GM12878 (cell line): ENCODE measurements around the gene BCL11A. TPM values are rescaled to one million over a fixed set of nuclear protein-coding genes. Genes with fewer than 3 reads are reported as not detected.

Source experiments
- ATAC-seq: fragments of 200-7000 bp; cut with Tn5 transposase; 3 replicates; pipeline ENCODE4 v1.9.1; 2020; ENCODE audit warnings: mild to moderate bottlenecking, moderate library complexity
- BruUV-seq: library from RNA; stranded (reverse); fragments of 400-500 nt; replicated peaks from 2 replicates; lab custom pipeline; 2021; lab: Mats Ljungman, UMichigan
- CTCF ChIA-PET: fragments of 300-600 bp; sonication (Branson Sonifier 250); formaldehyde crosslinking; extraction: SDS; loops from one replicate; lab custom pipeline; 2021; ENCODE audit warnings: inconsistent platforms; lab: Yijun Ruan, JAX
- POLR2A ChIA-PET: fragments of 350-600 bp; formaldehyde crosslinking; extraction: SDS; loops from one replicate; lab custom pipeline; 2021; ENCODE audit warnings: inconsistent platforms; lab: Charles Lee
- RAD21 ChIA-PET: fragments of 300-600 bp; sonication (Branson Sonifier 250); formaldehyde crosslinking; loops from one replicate; lab custom pipeline; 2023; ENCODE audit warnings: antibody characterized with exemption; ENCODE audit not compliant: unreplicated experiment; lab: Charles Lee
- SMC1A ChIA-PET: fragments of 300-600 bp; sonication (Branson Sonifier 250); formaldehyde crosslinking; loops from one replicate; lab custom pipeline; 2023; ENCODE audit not compliant: unreplicated experiment, uncharacterized antibody; lab: Charles Lee
- DNase-seq: peaks from one replicate; pipeline ENCODE4 v3.0.0-alpha.2; 2011; ENCODE audit warnings: low read depth, low spot score
- FAIRE-seq: peaks from 3 replicates; lab custom pipeline; 2011; peaks lifted over from hg19 to GRCh38; lab: Jason Lieb, UNC
- H2AFZ ChIP-seq: 2 replicates; pipeline ENCODE4 v1.6.0; 2011; ENCODE audit warnings: low read depth, low read length, control low read depth; ENCODE audit not compliant: control insufficient read depth
- H3K27ac ChIP-seq: 2 replicates; pipeline ENCODE4 v1.5.1; 2011; ENCODE audit warnings: control low read depth; ENCODE audit not compliant: control insufficient read depth, insufficient read depth
- H3K27me3 ChIP-seq, 2 experiments: replicated peaks in 1 of 2; 2 replicates each; pipeline versions ENCODE4 v1.6.0 to v1.6.1; 2011; ENCODE audit warnings: low read length in 1 of 2; ENCODE audit not compliant: control insufficient read depth in 2 of 2, insufficient read depth in 2 of 2
- H3K36me3 ChIP-seq, 2 experiments: 2 replicates each; pipeline ENCODE4 v1.5.1; 2011; ENCODE audit warnings: low read length in 1 of 2; ENCODE audit not compliant: control insufficient read depth in 2 of 2, insufficient read depth in 2 of 2
- H3K4me1 ChIP-seq: 2 replicates; pipeline ENCODE4 v1.6.1; 2011; ENCODE audit warnings: mild to moderate bottlenecking, low read length, moderate library complexity, mixed read lengths; ENCODE audit not compliant: control insufficient read depth, insufficient read depth
- H3K4me2 ChIP-seq: 2 replicates; pipeline ENCODE4 v1.6.0; 2011; ENCODE audit warnings: control low read depth; ENCODE audit not compliant: control insufficient read depth, insufficient read depth
- H3K4me3 ChIP-seq: fragments of 200-600 bp; sonication (generic); 2 replicates; pipeline ENCODE4 v1.5.1; 2016
- H3K79me2 ChIP-seq: 2 replicates; pipeline ENCODE4 v1.6.0; 2011; ENCODE audit warnings: low read length; ENCODE audit not compliant: control insufficient read depth, insufficient read depth
- H3K9ac ChIP-seq: 2 replicates; pipeline ENCODE4 v1.8.0; 2011; ENCODE audit warnings: low read length, control low read depth, mixed read lengths; ENCODE audit not compliant: control insufficient read depth, insufficient read depth
- H3K9me3 ChIP-seq: replicated peaks from 3 replicates; pipeline ENCODE4 v1.5.1; 2011; ENCODE audit warnings: mild to moderate bottlenecking, low read length; ENCODE audit not compliant: control insufficient read depth, insufficient read depth
- H4K20me1 ChIP-seq: 2 replicates; pipeline ENCODE4 v1.6.0; 2011; ENCODE audit not compliant: control insufficient read depth, insufficient read depth
- ATF3 ChIP-seq: IDR thresholded peaks from 2 replicates; pipeline ENCODE4 v1.6.1; 2011; ENCODE audit warnings: low read depth, mild to moderate bottlenecking, low read length, moderate library complexity, borderline replicate concordance; ENCODE audit errors: extremely low read depth
- GATAD2B ChIP-seq: fragments of 450-650 bp; conservative IDR thresholded peaks from 2 replicates; pipeline ENCODE4 v1.6.1; 2017; ENCODE audit warnings: low read depth, mild to moderate bottlenecking, moderate library complexity
- HDAC2 ChIP-seq: fragments of 200-600 bp; sonication (generic); IDR thresholded peaks from 2 replicates; pipeline ENCODE4 v1.6.1; 2017
- MEF2B ChIP-seq: fragments of 450-650 bp; IDR thresholded peaks from 2 replicates; pipeline ENCODE4 v1.6.1; 2018; ENCODE audit warnings: mild to moderate bottlenecking, moderate library complexity; ENCODE audit not compliant: partially characterized antibody, poor library complexity, severe bottlenecking
- MXI1 ChIP-seq: fragments of 150-350 bp; IDR thresholded peaks from 2 replicates; pipeline ENCODE4 v1.6.1; 2011; ENCODE audit warnings: low read depth, mild to moderate bottlenecking, inconsistent platforms, low read length, improper control_type of control experiment
- RB1 ChIP-seq: fragments of 450-650 bp; formaldehyde crosslinking; IDR thresholded peaks from 2 replicates; pipeline ENCODE4 v1.6.1; 2017; ENCODE audit warnings: mild to moderate bottlenecking, borderline replicate concordance
- STAT1 ChIP-seq: fragments of 450-650 bp; conservative IDR thresholded peaks from 2 replicates; pipeline ENCODE4 v1.6.1; 2014; ENCODE audit warnings: antibody characterized with exemption, mild to moderate bottlenecking
- WGBS: methylation state at CpG from one replicate; pipeline ENCODE4 v1.1.6; 2016; ENCODE audit warnings: low lambda C conversion rate; ENCODE audit not compliant: insufficient replicate concordance, insufficient coverage; ENCODE audit errors: missing lambda C conversion rate; 5-methylcytosine and 5-hydroxymethylcytosine counted together
- in situ Hi-C: fragments of 300-500 bp; cut with MboI; formaldehyde crosslinking; loops from 9 replicates; pipeline ENCODE4 v1.14.3; 2018; ENCODE audit warnings: mixed read lengths
- intact Hi-C: fragments of 100-400 bp; cut with micrococcal nuclease; formaldehyde crosslinking; loops from one replicate; pipeline ENCODE4 v1.14.2; 2022; ENCODE audit not compliant: unreplicated experiment
- polyA plus RNA-seq, 11 experiments: library from polyadenylated mRNA; depleted of rRNA in 4 of 11; unstranded in 6 of 11; stranded (reverse) in 5 of 11; fragments of >200 nt; fragmentation: Nextera tagmentation in 4 of 11; fragmentation: Illumina TruSeq in 1 of 11; extraction: Ambion mirVana in 4 of 11; extraction: Trizol in 1 of 11; gene quantifications; 1 replicate in 1 of 11; 2 replicates in 10 of 11; pipeline versions ENCODE4 v1.2.1 to v1.2.3, GENCODE V29; 2011 to 2016; ENCODE audit warnings: inconsistent platforms in 2 of 11, missing spikeins in 2 of 11, low read depth in 1 of 11
- total RNA-seq, 4 experiments: library from RNA; depleted of rRNA in 3 of 4; stranded (reverse); fragments of >200 nt in 3 of 4; fragmentation: Illumina TruSeq in 1 of 4; extraction: Trizol in 1 of 4; gene quantifications; 2 replicates each; pipeline versions ENCODE4 v1.2.1 to v1.2.3, GENCODE V29; 2013 to 2021
- TF ChIP-seq, protein P1 (sequence below): IDR thresholded peaks from 2 replicates; pipeline ENCODE4 v1.6.1; 2011; ENCODE audit warnings: low read depth, low read length, improper control_type of control experiment, borderline replicate concordance
- TF ChIP-seq, protein P2 (sequence below): fragments of 450-650 bp; IDR thresholded peaks from 2 replicates; pipeline ENCODE4 v1.6.1; 2016; ENCODE audit warnings: mild to moderate bottlenecking

BCL11A gene
- total and polyA plus RNA-seq, 10 of the 15 experiments (the other 5 are each of a cell fraction or from before 2014, with no cell fraction given), result 7.5 to 26.6 (median 11.1) TPM; not detected in 1

DNA sequence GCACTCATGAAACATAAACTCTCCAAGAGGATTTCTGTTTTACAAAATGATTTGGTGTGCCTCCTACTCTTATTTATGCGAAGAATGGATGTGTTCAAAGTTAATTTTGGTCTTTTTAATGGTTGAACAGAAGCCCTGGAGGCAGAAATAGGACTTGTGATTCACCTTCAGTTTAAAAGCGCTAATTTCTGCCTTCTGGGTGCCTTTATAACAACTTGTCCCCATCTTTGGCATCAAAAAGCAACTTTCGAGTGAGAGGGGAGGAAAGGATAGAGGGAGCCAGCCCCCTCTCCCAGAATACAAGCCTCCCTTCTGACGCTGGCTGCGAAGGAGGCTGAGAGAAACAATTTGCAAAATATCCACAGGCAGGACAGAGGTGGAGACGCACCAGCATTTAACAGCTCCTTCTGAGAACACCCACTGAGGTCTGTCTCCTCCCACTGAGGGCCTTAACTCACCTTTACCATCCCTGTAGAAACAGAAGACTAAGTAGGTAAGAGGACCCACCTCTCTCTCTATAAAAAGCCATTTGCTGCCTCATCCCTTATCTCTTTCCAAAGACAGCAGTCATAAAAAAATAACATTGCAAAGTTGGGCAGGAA is 24.3 kb upstream of the BCL11A start:
- no peak overlapping the region for H3K27ac ChIP-seq
- ChIA-PET RAD21 (no interaction called here), POLR2A (no interaction called here), SMC1A (no interaction called here), CTCF (interaction anchor here (1.0 to 2.5 kb wide), 2 partner anchors 11 to 14 kb away, joined by 4 to 7 read pairs; no protein-coding TSS in a partner anchor)
- no peaks in the 10 kb centered on the region for H3K79me2 ChIP-seq
- no peaks in the 10 kb centered on the region for H3K36me3 ChIP-seq
- intact Hi-C loops (no loop called here), in situ Hi-C loops (loop anchor here (25.0 kb wide), 1 partner anchor 1815 kb away; no protein-coding TSS in a partner anchor)
- no peak overlapping the region for H3K4me3 ChIP-seq
- TF ChIP-seq MEF2B (no peak), HDAC2 (no peak)
- no TSS peak for BruUV-seq
- H3K4me1 ChIP-seq, result no peaks in the 10 kb centered on the region
- DNase-seq (no peak), ATAC-seq (no peak), FAIRE-seq (no peak)
- H4K20me1 ChIP-seq, result no peaks in the 10 kb centered on the region
- no peak overlapping the region for H3K4me2 ChIP-seq
- H3K9ac ChIP-seq, result no peak overlapping the region
- H3K27me3 ChIP-seq, result no peaks in the 10 kb centered on the region; a peak in 2 of 4 replicates
- no peaks in the 10 kb centered on the region for H3K9me3 ChIP-seq
- no peak overlapping the region for H2AFZ ChIP-seq
- 34% methylated on average over 6 of the region's 6 CpGs for WGBS

DNA sequence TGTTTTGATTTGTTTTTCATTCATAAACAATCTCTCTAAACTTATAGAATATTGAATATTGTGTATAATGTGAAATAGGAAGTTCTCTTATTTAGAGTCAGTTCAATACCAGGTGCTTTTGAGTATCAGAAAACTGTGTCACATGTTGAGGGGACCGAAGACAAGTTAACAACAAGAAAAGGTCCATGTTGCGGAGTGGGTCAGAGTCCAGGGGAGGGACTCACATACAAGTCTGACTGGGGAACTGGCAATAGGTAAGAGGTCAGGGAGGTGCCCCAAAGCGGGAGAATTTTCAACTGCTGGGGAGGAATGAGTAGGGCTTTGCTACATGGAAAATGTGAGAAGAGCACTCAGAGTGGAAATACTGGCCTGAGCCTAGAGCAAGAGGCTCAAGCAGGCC is 19.8 kb upstream of the BCL11A start:
- BruUV-seq, result no TSS peak
- Histone ChIP-seq H3K27me3 (peaks cover 4 to 6% of the 10 kb centered on the region in 2 experiments; a peak in 3 of 4 replicates), H3K79me2 (no peaks in the 10 kb centered on the region), H2AFZ (no peak overlapping the region), H3K4me2 (no peak overlapping the region), H3K36me3 (no peaks in the 10 kb centered on the region), H3K9ac (no peak overlapping the region), H3K27ac (no peak overlapping the region), H3K9me3 (no peaks in the 10 kb centered on the region), H3K4me1 (no peaks in the 10 kb centered on the region), H4K20me1 (no peaks in the 10 kb centered on the region), H3K4me3 (no peak overlapping the region)
- intact Hi-C loops (no loop called here), in situ Hi-C loops (no loop called here)
- RAD21 ChIA-PET, result no interaction called here
- FAIRE-seq (no peak), DNase-seq (no peak), ATAC-seq (no peak)
- POLR2A ChIA-PET, result no interaction called here
- WGBS, result 83% methylated on average over 3 of the region's 3 CpGs
- TF ChIP-seq MXI1 (no peak), RB1 (no peak), ATF3 (no peak), STAT1 (no peak), GATAD2B (no peak)
- TF ChIP-seq, protein P1, sequence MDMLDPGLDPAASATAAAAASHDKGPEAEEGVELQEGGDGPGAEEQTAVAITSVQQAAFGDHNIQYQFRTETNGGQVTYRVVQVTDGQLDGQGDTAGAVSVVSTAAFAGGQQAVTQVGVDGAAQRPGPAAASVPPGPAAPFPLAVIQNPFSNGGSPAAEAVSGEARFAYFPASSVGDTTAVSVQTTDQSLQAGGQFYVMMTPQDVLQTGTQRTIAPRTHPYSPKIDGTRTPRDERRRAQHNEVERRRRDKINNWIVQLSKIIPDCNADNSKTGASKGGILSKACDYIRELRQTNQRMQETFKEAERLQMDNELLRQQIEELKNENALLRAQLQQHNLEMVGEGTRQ, result no peak
- TF ChIP-seq, protein P2, sequence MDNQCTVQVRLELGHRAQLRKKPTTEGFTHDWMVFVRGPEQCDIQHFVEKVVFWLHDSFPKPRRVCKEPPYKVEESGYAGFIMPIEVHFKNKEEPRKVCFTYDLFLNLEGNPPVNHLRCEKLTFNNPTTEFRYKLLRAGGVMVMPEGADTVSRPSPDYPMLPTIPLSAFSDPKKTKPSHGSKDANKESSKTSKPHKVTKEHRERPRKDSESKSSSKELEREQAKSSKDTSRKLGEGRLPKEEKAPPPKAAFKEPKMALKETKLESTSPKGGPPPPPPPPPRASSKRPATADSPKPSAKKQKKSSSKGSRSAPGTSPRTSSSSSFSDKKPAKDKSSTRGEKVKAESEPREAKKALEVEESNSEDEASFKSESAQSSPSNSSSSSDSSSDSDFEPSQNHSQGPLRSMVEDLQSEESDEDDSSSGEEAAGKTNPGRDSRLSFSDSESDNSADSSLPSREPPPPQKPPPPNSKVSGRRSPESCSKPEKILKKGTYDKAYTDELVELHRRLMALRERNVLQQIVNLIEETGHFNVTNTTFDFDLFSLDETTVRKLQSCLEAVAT, result no peak
- SMC1A ChIA-PET, result no interaction called here
- CTCF ChIA-PET, result no interaction called here
